Measurements from ENCODE around the gene CRACR2A.

Gene CRACR2A

DNA sequence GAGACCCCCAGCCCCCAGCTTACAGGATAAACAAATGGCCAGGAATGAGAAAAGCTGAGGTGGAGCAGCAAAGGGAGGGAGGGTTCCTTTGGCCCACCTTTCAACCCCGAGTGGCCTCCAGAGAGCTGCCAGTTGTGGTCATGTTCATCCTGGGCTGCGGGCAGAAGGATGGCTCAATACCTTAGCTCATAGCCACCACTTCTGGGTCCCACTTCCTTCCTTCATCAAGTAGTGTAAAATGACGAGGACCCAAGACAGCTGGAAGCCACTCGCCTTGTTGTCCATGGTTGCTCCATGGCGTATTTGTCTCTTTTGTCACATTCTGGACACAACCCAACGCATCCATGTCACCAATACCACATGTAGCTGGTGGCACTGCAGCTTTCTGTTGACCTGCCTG lies 24.2 kb downstream of the CRACR2A start:
- TF ChIP-seq, protein P1, sequence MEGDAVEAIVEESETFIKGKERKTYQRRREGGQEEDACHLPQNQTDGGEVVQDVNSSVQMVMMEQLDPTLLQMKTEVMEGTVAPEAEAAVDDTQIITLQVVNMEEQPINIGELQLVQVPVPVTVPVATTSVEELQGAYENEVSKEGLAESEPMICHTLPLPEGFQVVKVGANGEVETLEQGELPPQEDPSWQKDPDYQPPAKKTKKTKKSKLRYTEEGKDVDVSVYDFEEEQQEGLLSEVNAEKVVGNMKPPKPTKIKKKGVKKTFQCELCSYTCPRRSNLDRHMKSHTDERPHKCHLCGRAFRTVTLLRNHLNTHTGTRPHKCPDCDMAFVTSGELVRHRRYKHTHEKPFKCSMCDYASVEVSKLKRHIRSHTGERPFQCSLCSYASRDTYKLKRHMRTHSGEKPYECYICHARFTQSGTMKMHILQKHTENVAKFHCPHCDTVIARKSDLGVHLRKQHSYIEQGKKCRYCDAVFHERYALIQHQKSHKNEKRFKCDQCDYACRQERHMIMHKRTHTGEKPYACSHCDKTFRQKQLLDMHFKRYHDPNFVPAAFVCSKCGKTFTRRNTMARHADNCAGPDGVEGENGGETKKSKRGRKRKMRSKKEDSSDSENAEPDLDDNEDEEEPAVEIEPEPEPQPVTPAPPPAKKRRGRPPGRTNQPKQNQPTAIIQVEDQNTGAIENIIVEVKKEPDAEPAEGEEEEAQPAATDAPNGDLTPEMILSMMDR (conservative IDR thresholded peaks at IDR 0.05): no peak
- H3K27ac ChIP-seq: no peak overlapping the region

DNA sequence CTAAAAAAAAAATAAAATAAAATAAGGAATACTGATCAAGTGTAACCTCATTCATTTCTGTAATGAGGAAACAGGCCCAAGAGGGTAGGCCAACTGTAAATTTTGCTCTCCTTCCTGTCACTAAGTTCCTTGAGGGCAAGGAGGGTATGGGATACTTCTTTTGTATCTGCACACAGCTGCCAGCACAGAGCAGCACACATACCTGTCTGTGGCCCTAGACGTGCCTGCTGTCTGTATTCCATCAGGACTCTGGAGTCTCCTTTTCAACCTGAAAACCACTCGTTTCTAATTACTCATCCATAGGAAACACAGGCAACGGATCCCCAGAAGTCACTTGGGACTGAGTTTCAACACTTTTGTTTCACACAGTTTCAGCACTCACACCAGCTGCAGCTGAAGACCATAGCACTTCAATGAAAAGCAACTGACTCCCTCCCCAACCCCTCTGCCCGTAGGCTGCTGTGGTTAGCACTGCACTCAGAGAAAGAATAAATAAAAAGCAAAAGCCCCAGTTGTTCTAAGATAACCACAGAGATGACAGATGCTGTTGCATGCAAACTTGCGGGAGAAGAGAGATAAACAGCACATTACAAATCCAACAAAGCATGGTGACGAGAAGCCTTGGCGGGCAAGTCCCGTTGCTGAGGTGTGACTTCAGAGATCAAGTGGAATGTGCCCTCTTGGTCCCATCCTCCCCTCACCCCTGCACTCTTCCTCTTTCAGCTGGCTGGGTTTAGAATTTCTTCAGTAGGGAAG lies 24.9 kb downstream of the CRACR2A start:
- TF ChIP-seq, protein P1 (conservative IDR thresholded peaks at IDR 0.05): no peak
- no peak overlapping the region for H3K27ac ChIP-seq

DNA sequence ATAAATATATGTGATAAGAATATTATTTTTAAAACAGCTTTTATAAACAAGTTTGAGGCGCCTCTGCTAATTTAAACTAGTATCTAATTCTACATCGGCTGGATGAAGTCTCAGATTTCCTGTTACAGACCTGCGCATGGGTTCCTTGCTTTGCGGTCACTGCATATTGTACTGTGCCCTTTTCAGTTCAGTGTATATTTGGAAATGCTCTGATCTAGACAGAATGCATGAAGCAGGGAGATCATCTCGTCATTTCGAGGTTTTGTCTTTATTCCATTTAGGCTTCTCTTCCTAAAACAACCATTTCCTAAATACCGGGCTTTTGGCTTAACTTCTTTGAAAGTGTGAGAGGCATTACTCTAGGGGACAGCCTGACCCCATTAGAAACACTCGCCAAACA lies 25.6 kb downstream of the CRACR2A start:
- no peak overlapping the region for H3K27ac ChIP-seq
- TF ChIP-seq, protein P1 (conservative IDR thresholded peaks at IDR 0.05): no peak

DNA sequence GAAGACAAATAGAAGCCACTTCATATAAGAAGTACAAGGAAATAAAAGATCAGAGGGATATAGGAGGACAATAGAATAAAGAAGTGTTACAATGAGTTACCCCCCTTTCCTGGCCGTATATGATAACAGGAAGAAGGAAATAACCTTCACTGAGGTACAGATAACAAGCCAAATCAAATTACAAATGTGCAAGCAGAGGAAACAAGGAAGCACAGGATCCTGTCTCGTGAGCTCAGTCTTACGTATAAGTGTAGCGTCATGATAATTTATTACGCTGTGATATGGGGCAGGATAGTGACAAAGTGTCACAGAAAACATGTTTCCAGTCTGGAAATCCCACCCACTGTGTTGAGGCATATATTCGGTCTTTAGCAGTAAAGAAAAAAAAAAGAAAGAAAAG lies 26.5 kb downstream of the CRACR2A start:
- TF ChIP-seq, protein P1 (conservative IDR thresholded peaks at IDR 0.05): no peak
- peak overlapping the region; percentile 6; the same call in 1 of the 2 replicates for H3K27ac ChIP-seq

DNA sequence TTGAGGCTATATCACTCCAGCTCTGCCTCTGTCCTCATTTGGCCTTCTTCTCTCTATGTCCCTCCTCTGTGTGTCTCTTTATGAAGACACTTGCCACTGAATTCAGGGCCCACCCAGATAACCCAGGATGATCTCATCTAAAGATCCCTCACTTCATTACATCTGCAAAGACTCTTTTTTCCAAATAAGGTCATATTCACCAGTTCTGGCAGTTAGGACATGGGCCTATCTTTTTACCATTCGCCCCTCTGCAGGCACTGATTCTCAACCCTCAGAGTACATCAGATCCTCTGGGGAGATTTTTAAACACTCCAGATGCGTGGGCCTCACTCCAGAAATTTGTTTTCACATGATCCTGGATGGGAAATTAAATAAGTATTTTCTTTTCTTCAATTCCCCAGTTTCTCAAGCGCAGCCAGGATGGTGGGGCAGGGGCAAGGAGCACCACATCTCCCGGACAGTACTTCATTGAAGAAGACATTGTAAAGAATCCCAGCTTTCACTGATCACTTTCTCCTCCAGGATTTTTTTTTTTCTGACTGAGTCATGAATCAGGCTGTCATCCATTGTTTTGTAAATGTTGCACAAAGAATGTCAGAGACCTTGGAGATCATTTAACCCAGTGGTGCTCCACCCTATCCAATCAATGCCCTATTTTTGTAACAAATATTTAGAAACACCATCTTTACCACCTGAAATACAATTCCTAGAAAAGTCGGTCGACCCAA lies 27.4 kb downstream of the CRACR2A start:
- TF ChIP-seq, protein P1 (conservative IDR thresholded peaks at IDR 0.05): no peak
- H3K27ac ChIP-seq: no peak overlapping the region

DNA sequence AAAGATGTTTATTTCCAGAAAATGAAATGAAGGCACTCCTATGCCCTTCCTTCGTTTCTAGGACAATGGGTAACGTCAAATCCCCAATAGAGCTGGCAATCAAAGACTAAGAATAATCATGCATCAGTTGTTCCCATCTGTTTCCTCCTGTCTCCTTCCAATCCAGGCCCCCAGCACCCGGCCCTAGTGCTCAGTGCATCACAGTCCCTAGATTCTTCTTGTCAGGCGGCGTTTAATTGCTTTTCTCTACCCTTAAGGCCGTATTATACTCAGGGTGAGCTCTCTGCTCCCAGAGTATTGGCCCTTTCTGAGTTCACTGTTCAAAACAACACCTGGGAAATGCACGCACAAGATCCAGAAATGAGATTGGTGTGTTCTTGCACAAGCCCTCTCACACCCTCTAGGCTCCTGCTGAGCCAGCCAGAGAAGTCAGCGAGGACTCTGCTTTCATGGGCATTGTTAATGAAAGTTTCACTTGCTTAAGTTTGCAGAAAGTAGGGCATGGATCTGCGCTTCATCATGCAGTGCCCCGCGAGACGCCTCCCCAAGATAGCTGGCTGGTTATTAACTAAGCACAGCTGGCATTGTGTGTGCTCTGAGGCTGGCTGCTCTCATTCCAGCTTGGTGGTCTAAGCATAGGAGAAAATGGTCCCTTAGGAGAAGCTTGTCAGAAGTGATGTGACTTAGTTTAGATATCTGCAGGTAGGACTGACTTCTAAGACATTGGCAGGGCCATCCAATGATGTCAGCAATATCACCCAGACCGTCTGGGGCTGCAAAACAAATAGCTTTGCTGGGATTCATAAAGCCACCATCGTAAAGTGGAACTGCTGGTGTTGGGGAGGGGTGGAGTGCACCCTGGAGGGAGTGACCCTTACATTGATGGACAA lies 28.7 kb downstream of the CRACR2A start:
- TF ChIP-seq, protein P1 (conservative IDR thresholded peaks at IDR 0.05): no peak
- no peak overlapping the region for H3K27ac ChIP-seq

DNA sequence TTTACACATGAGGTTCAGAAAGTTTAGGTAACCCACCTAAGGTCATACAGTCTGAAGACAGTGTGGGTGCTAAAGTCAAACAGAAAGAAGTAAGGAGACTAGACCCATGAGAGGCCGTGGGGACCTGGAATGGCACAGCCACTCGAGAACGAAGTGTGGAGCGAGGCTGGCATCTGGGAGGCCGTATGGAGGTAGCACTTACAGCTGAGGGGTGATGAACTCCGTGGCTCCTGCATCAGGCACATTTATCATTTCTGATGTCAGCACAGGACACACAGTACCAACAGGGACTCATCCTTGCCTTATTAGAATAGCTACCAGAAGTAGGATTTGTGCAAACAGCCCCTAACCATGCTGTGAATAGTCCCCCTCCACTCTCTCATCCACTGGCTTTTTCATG lies 30.5 kb downstream of the CRACR2A start:
- TF ChIP-seq, protein P1 (conservative IDR thresholded peaks at IDR 0.05): no peak
- H3K27ac ChIP-seq: no peak overlapping the region
